SKM-1 (cell line): ENCODE data around the gene CHTF18.

Experiments
- DNase-seq: peaks from one replicate; lab custom pipeline; 2025; ENCODE audit not compliant: unreplicated experiment; lab: John Stamatoyannopoulos, UW

CHTF18 gene

DNA sequence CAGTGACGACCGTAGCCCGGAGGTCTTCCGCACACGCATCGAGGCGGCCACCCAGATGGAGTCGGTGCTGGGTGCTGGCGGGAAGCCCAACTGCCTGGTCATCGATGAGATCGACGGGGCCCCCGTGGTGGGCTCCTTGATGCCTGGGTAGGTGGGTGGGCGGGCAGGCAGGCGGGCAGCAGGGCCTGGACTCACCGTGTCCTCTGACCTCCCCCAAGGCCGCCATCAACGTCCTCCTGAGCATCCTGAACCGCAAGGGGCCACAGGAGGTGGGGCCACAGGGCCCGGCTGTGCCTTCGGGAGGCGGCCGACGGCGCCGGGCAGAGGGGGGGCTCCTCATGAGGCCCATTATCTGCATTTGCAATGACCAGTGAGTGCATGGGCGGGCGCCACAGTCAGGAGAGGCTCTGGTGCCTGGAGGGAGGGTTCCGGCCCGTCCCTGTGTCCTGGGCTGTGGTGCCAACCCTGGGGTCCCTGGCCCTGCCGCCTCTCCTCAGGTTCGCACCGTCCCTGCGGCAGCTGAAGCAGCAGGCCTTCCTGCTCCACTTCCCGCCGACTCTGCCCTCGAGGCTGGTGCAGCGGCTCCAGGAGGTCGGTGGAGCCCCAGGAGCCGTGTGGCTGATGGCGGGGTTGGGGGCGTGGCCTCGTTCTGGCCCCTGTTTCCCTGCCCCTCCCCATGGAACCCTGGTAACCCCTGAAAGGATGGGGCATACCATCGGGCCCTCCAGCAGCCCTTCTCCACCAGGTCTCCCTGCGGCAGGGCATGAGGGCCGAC is 4.0 kb downstream of the CHTF18 start:
- DNase-seq = no peak

DNA sequence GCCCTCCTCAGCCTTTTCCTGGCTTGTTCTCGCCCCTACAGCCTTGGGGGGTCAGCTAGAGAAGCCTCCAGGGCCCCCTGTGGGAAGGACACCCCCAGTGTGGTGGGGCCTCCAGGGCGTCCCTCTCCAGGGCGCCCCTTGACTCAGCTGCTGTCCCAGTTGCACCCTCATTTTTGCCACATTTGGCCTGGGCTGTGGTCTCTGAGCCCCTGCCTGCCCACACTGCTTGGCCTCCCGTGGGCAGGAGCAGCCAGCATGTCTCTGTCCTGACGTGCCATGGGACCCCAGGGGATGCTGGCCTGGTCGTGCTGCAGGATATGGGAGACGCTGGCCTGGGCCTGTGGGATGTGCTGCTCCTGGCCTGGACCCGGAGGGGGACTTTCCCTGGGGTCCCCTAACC is 5.0 kb downstream of the CHTF18 start:
- DNase-seq = no peak

DNA sequence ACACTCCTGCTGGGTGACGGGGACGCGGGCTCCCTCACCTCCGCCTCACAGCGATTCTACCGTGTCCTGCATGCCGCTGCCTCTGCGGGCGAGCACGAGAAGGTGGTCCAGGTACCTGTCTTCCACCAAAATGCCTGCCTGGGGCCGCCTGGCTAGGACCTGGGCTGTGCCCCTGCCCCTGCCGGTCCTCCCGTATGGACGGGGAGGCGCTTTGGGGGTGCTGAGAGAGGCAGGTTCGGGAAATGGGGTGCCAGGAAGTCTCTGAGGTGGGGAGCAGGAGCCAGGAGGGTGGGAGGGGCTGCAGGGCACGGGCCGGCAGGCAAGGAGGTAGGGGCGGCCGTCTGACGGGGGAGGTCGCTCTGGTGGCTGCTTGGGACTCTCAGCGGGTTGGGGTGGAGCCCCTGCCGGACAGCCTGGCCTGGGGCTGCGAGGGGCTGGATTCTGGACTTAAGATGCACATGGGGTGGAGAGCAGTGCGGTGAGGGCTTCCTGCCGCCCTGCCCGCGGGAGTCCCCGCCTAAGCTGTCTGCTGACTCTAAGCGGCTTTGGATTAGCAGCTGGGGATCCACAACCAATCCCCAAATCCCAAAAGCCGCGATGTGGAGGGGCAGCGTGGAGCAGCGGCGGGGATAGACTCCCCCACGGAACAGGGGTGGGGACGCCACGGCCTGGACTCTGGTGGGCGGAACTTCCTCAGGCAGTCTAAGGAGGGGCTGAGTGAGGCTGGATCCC is 5.8 kb downstream of the CHTF18 start:
- DNase-seq = no peak

DNA sequence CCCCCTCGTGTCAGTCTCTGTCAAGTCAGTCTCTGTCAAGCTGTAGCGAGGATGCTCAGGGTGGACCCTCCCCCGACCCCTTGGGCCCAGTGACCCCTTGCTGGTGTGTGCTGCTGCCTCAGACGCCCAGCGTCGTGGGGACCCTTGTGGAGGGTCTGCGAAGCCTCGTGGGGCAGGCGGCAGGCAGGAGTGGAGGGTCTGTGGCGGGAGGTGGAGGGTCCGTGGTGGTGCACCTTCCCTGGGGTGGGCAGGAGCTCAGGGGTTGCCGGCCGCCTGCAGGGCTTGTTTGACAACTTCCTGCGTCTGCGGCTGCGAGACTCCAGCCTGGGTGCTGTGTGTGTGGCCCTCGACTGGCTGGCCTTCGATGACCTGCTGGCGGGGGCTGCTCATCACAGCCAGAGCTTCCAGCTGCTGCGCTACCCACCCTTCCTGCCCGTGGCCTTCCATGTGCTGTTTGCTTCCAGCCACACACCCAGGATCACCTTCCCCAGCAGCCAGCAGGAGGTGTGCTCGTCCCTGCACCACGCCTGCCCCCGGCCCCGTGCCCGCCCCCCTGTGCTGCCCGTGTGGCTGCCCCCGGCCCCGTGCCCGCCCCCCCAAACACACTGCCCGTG is 6.5 kb downstream of the CHTF18 start:
- DNase-seq = no peak

DNA sequence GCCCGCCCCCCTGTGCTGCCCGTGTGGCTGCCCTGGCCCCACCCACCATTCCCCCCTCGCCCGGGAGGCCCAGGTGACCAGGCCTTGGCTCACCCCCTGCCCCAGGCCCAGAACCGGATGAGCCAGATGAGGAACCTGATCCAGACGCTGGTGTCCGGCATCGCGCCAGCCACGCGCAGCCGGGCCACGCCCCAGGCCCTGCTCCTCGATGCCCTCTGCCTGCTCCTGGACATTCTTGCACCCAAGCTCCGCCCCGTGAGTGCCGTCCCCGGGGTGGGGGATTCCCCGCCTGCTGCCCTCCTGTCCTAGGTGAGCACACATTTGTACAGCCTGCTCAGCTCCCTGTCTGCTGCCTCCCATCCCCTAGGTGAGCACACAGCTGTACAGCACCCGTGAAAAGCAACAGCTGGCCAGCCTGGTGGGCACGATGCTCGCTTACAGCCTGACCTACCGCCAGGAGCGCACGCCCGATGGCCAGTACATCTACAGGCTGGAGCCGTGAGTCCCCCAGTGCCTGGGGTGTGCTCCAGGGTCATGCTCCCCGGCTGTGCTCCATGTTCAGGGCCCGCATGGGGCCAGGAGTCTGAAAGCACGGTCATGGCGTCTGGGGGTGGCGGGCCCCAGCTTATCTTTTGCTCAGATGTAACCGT is 7.3 kb downstream of the CHTF18 start:
- no peak for DNase-seq

DNA sequence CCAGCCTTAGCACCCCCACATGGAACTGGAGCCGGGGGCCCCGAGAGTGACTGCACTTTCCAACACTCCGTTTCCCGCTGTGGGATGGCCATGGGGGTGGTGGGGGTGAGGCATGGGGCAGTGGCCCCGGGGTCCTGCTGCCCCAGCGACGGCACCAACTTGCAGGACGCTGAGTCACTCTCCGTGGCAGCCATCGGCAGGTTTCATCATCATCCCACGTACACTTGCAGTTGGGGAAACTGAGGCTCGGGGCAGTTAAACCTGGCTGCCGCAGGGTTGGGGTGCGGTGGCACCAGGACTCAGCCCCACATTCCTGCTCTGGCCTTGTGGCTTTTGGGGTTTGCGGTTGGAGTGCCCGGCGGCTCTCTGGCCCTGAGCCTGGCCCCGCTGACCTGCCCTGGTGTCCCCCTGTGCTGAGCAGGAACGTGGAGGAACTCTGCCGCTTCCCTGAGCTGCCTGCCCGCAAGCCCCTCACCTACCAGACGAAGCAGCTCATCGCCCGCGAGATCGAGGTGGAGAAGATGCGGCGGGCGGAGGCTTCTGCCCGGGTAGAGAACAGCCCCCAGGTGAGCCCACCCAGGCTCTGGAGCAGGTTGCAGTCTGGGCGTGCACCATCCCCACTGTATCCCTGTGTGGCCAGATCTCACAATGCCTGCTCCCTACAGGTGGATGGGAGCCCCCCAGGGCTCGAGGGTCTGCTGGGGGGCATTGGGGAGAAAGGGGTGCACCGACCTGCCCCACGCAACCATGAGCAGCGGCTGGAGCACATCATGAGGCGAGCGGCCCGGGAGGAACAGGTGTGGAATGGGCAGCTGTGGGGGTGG is 8.1 kb downstream of the CHTF18 start:
- DNase-seq = no peak

DNA sequence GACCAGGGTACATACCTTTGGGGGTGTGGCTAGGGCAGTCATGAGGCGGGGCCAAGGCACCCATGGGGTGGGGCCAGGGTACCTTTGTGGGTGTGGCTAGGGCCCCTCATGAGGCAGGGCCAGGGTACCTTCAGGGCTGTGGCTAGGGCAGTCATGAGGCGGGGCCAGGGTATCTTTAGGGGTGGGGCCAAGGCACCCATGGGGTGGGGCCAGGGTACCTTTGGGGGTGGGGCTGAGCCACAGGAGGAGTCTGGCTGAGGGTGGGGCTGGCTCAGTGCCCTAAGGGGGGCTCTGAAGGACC is 8.7 kb downstream of the CHTF18 start:
- no peak for DNase-seq

DNA sequence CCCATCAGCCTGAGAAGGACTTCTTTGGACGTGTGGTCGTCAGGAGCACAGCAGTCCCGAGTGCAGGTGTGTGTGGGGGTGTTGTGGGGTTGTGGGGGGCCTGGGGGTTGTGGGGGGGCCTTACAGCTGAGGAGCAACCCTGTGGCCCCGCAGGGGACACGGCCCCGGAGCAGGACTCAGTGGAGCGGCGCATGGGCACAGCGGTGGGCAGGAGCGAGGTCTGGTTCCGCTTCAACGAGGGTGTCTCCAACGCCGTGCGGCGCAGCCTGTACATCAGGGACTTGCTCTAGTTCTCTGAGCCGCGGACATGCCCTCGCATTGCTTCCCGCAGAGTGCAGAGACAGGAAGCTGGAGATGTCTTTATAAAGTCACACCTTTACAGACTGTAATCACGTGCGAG is 9.3 kb downstream of the CHTF18 start:
- DNase-seq = no peak

DNA sequence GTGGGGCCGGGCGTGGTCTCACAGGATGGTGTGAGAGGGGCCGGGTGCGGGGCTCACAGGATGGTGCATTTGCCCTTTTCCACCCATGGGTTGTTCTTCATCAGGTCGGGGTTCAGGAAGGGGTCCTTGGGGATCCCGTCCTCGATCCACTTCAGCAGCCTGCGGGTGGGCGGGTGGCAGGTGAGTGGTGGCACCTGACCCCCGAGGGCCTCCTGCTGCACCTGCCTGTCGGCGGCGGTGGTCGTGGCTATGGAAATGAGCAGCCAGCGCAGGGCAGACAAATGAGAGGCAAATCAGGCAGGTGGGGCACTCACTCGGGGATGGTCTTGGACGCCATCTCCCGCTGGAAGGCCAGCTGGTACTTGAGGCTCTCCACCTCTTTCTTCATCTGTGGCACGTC is 10.2 kb downstream of the CHTF18 start:
- no peak for DNase-seq

DNA sequence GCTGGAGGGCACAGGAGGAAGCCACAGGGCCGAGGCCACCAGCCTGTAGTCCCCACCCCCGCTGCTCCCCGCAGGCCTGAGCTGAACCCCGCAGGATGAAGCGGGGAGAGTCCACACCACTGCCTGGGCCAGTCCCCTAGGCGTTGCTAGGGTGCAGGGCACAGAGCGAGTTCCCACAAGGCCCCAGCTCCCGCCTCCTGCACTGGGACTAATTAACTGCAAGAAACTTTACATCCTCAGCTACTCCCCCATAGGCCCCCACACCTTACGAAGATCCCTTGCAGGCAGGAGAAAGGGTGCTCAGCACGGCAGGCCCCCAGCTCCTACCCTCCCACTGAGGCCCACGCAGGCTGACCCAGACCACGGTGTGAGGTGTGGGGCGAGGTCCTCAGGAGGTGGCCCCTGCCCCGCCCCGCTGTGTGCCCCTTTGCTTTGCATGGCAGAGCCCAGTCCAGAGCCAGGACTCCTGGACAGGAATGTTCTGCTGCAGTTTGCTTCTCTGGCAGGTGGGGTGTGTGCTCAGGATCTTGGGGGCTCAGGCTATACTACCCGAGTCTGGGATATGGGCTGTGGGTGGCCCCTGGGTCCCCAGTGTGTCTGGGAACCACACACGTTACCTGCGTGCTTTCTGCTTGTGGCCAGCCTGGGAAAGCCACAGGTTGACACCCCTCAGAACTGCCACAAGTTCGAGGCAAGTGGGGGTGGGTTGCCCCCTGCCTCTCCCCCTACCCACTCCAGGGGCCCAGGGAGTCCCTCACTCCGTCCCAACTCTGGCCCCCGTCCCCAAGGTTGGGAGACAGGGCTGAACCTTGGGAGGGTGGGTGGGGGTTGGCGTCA is 10.9 kb downstream of the CHTF18 start:
- DNase-seq = no peak

DNA sequence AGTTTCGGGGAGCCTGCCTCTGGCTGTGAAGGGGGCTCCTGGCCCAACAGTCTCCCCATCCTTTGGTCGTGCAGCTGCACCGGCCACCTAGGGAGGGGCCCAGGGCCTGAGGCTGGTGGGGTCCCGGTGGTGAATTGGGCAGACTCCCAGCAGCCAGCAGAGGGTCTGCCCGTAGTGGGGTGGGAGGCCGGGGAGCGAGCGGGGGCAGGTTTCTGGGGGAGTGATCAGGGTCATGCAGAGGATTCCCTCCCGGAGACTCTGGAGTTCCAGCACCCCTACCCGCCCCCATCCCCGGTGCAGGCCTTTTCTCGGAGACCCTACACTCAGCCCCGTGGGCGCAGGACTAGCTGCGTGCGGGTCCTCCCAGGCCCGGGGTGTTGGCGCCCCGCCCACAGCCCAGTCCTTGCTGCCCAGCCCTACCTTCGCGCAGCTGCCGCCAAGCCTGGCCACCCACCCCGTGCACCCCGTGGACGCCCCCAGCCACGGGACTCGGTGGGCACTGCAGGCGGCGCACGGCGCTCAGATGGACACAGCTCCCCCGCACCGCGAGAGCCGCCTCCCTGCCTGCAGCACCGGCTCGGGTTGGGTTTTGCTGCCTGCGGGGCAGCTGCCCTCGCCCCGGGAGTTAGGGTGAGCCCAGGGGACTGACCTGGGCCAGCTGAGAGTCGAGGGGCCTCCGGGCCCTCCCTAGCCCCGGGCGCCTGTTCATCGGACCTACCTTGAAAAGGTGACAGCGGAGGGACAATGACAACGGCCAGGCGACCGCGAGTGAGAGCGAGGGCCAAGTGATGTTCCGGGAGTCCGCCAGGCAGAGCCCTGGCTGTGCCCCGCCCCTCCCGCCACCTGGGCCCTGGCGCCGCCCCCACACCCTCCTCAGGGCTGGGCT is 11.8 kb downstream of the CHTF18 start, which contains the start of gene GNG13:
Gene GNG13 (minus strand): TSS at position 787 of the 886 bp plus-strand sequence. CDS start 1,657 bp downstream, outside the sequence.
- DNase-seq = no peak

DNA sequence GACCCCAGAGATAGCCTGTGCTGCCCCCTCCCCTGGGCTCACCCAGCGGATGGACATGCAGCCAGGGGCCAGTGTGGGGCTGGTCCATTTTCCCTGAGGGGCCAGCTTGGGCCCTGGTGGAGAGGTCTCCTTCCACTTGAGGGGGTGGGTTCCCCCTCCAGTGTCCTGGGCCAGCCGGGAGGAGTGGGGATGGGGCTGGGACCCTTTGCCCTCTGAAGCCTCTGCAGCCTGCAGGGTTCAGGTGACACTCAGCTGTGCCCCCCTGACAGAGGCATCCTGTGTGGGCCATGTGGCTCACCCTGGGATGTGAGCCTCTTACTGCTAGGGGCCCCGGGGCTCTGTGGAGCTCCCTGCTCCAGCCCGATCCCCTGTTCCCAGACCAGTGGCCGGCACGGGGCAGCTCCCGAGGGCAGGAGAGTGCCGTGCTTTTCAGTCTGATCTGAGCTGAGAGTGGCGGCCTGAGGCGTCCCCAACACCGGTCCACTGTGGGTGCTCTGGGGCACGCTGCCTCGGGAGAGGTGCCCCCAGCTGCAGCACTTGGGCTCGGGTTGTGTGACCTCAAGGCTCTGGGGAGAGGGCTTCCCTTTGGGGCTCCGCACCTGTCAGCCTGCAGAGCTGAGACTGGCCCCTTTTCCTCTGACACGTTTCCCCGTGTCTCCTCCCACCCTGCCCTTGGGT is 12.6 kb downstream of the CHTF18 start:
- DNase-seq = no peak

DNA sequence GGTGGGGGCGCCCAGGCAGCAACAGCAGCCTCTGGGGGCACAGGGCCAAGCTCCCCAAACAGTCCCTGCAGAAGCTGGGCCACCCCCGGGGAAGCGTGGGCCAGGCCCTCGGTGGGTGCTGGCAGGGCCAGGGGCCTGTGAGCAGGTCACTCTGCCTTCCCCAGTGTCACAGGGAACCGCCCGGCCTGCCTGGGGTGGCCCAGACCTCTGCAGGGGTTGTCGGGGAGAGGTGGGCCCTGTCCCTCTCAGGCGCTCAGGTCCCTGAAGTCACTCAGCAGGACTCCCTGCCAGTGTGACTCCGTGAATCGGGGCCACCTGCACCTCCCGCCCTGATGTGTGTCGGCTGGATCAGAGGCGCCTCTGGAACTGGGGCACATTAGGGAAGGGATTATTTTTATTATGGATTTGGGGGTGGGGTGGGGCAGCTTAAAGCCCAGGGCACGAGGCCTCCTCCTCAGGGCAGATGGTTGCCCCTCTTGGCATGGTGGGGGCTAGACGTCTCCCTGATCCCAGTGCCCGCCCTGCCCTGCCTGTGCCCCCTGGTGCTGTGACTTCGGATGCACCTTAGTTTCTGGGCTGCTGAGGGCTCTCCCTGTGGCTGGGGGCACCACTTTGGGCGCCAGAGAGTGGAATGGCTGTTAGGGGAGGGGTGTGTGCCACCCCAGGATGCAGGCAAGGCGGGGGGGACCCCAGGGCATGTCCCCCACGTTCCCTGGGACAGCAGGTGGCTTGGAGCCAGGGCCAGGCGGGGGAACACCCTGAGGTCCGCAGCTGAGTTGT is 13.4 kb downstream of the CHTF18 start:
- no peak for DNase-seq

DNA sequence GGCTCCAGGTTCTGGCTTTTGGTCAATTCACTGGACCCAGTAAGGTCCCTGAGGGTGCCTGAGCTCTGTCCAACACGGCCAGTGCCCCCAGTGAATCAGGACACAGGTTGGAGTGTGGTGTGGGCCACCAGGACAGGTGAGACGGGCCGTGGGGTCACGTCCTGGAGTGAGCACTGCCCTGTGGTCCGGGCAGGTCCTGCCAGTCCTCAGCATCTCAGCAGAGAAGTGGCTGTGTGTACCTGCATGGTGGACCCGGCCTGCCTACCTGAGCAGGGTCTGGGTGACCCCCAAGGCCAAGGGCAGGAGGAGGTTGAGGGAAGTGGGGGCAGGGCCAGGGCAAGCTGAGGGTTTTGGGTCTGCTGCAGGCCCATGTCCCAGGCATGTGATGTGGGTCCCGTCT is 14.0 kb downstream of the CHTF18 start:
- DNase-seq = no peak

DNA sequence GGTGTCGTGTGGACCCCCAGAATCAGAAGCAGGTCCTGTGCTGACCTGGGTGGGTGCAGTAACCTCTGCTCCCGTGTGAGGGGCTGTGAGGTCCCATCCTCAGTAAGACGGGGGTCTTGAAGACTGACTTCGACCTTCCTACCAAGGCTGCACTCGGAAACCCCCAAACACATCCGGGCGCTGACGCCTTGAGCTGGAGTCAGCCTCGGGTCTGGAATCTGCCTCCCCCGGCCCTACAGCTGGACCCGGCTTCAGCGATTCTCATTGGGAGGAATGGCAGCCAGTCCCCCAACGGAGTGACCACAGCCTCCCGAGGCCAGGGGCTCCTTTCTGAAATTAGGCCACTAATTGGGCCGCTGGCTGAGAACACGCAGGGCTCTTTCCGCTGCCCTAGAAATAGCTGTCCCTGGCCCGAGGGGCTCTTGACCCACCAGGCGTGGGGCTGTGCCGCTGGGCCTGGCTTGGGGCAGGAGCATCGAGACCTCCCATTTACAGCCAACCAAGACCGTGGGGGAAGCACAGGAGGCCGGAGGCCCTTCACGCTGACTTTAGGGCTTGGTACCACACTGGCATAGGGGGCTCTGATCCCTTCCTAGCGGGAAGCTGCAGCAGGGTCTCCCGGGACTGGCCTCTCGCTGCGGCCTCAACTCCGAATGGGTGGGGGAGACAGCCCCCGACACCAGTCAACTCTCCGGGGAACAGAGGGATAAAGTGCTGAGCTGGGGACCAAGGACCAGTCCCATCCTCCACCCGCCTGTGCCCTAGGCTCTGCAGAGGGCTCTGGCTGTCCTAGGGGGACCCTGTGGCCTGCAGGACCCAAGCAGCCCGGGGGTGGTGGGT is 14.7 kb downstream of the CHTF18 start:
- no peak for DNase-seq

DNA sequence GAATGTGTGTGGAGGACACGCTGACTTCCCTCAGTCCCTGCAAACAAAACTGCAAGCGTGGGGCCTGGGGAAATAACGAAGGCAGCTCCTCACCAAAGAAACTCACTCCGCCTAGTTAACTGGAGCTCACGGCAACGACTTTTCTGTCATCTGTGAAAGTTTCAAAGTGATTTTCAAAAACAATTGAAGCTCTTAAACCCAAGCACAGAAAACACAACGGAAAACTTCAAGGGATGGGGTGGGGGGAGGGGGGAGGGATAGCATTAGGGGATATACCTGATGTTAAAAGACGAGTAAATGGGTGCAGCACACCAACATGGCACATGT is 15.3 kb downstream of the CHTF18 start:
- DNase-seq = no peak
